ENCODE measurements around the gene PMAIP1. TPM values are rescaled to one million over a fixed set of nuclear protein-coding genes. Genes with fewer than 3 reads are reported as not detected.

The PMAIP1 gene
- total RNA-seq, 2 donors from 2014 or later: 1.8 to 2.6 TPM

- intact Hi-C loops (cut with DNase I, micrococcal nuclease): no loop called here
- ATAC-seq (no peak), DNase-seq (no peak)
These were observed 9.0 kb downstream of the PMAIP1 start for GRCh38 chr18:59908799-59909198.

- ATAC-seq (no peak), DNase-seq (no peak)
- intact Hi-C loops (cut with DNase I, micrococcal nuclease): no loop called here
These were observed 9.7 kb downstream of the PMAIP1 start for GRCh38 chr18:59909289-59910036.

DNA sequence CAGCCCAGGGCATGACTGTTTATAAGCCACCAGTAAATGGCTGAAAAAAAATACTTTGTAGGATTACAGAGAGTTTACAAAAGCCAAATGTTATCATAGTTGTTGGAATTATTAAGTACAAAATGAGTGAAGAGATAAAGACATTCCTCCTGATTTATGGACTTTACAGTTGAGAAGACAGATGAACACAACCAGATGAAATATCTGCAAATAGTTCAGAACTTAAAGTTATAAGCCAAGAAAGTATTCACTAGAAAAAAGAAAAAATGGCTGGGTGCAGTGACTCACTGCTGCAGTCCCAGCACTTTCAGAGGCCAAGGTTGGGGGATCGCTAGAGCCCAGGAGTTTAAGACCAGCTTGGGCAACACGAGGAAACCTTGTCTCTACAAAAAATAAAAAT, 11.2 kb downstream of the PMAIP1 start:
- DNase-seq (no peak), ATAC-seq (no peak)
- intact Hi-C loops (cut with DNase I, micrococcal nuclease): no loop called here

DNA sequence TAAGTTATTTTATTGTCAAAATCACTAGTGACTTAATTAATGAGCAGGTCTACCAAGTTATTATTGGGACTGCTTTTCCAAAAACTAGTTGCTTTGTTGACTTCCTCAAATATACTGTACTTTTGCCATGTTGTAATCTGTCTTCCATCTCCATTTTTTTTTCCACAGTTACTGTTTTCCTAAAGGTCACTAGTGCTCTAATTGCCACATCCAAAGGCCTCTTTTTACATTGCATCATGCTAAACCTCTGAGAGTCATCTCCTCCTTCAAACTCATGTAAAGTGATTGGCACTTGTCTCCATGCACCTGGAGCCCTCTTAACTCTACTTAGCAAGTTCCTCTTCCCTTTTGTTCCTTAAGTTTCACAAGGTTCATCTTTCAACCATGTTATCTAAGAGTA, 11.8 kb downstream of the PMAIP1 start:
- intact Hi-C loops (cut with DNase I, micrococcal nuclease): no loop called here
- ATAC-seq (no peak), DNase-seq (no peak)

- intact Hi-C loops (cut with DNase I, micrococcal nuclease): no loop called here
- DNase-seq: no peak
- no peak for ATAC-seq
These were observed 12.3 kb downstream of the PMAIP1 start for GRCh38 chr18:59912007-59912550.

DNA sequence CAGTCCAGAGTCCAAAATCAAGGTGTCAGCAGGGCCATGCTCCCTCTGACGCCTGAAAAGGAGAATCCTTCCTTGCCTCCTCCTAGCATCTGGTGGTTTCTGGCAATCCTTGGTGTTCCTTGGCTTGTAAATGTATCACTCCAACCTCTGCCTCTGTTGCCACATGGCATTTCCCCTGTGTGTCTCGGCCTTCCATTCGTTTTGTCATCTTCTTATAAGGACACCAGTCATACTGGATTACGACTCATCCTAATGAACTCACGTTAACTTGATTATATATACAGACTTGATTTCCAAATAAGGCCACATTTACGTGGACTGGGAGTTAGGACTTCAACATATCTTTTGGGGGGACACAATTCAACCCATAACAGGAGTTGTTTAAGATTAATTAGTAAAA, 15.8 kb downstream of the PMAIP1 start:
- ATAC-seq (no peak), DNase-seq (no peak)
- intact Hi-C loops (cut with DNase I, micrococcal nuclease): no loop called here

- DNase-seq (no peak), ATAC-seq (no peak)
- intact Hi-C loops (cut with DNase I, micrococcal nuclease): no loop called here
These were observed 16.9 kb downstream of the PMAIP1 start for GRCh38 chr18:59916746-59917145.

DNA sequence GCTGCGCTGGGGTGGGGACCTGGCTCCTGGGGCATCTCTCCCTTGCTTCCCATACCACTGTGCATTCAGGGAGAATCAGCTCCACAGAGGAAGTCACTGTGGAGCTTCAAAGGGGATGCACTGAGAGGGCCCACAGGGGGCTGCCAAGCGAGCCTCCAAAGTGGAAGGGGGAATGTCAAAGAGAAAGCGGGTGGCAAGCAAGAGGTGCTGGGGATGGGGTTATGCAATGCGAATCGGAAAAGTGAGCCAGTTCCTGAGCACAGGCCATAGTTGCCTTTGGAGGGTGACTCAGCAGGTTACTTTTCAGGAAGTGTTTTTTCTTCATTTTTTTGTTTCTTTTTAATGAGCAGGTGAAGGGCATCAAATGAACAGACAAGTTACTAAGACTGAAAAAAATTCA, 17.6 kb downstream of the PMAIP1 start:
- ATAC-seq: no peak
- no peak for DNase-seq
- intact Hi-C loops (cut with DNase I, micrococcal nuclease): no loop called here

GRCh38 chr18:59918320-59918755, 18.5 kb downstream of the PMAIP1 start:
- DNase-seq (peak; percentile 36 to 54), ATAC-seq (peak; percentile 82)
- intact Hi-C loops (cut with DNase I, micrococcal nuclease): no loop called here

GRCh38 chr18:59918997-59919396, 19.2 kb downstream of the PMAIP1 start:
- no peak for ATAC-seq
- intact Hi-C loops (cut with DNase I, micrococcal nuclease): no loop called here

DNA sequence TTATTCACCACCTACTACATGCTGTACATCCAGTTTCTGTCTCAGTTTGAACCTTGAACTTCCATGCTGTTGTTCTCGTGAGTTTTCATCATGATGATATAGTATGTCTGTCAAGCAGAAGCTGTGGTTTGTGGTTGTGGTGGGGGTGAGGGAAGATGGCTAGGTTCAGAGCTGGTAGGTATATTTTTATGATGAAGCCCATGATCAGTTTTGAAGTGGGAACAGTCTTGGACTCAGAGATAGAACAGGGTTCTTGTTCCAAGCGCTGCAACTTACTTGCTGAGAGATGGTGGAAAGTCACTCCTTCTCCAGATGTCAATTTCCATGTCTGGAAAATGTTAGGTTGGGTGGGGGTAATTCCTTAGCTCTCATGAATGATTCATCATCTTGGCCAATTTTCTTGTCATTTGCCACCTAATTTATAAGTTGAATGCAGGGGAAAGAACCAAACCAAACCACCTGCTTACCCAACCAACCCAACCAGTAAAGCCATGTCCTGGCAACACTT, 21.6 kb downstream of the PMAIP1 start:
- DNase-seq (no peak), ATAC-seq (no peak)
- intact Hi-C loops (cut with DNase I, micrococcal nuclease): no loop called here

More at GRCh38 chr18:59918997-59919396, 19.2 kb downstream of the PMAIP1 start:
- DNase-seq: no peak

DNA sequence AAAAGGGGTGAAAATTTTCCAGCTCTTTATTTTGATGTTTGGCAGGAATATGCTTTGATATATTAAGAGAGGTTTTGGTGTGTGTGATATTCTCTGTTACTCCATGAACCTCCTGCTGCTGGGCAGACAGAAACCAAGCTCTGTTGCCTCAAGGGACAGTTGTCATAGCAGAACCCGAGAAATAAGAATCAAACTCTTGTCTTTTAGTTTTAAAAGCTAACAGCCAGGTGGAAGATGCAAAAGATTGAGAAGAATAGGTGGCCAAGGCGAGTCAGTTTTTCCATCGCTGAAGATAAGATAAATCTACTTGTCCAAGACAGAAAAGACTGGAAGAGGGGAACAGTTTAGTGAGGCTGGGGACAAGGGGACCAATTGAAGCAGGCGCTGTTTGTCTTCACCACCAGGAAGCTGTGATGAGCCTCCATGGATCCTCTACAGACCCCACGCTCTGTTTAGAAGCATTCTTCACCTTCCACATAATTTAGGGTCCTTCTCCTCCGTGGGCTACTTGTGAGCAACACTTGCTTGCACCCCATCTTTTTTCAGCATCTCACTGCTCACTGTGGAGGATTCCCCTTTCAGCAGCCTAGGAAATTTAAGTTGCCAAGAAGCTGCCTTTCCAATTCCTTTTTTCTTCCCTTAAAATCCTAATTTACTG, 23.9 kb downstream of the PMAIP1 start:
- DNase-seq (no peak), ATAC-seq (no peak)
- intact Hi-C loops (cut with DNase I, micrococcal nuclease): no loop called here

DNA sequence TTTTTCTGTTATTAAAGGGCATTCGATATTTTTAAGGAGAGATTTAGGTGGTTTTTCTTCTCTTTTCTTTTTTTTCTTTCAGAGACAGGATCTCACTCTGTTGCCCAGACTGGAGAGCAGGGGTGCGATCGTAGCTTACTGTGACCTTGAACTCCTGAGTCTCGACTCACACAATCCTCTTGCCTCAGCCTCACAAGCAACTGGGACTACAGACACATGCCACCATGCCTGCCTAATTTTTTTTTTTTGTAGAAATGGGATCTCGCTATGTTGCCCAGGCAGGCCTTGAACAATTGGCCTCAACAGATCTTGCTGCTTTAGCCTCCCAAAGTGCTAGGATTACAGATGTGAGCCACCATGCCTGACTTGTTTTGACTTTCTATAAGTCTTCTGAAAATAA, 26.3 kb downstream of the PMAIP1 start:
- intact Hi-C loops (cut with DNase I, micrococcal nuclease): no loop called here
- no peak for ATAC-seq
- DNase-seq: no peak

DNA sequence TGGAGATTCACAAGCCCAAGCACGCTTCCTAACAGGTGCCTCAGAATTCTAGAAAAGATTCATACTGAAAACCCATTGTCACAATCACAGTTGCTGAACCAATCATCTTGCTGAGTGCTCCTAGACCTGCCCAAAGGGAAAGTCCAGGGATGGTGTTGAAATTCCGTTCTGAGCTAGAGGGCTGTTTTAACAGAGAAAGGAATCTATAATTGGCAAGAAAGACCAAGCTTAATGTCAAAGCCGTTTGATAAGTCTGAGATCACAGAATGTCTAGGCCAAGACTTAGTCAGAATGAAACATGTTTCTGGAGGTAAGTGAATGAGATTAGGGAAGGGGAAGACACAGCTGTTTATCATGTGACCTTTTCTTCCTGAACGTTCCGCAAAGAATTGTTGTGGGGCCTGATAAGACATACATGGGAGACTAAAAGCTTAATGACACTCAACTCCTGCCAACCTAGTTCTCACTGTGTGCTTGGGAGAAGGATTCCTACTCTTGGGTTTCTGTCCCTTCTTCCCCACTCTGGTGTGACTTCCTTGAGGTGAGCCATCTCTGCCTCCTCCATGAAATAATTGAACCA, 27.5 kb downstream of the PMAIP1 start:
- intact Hi-C loops (cut with DNase I, micrococcal nuclease): no loop called here
- ATAC-seq: no peak
- DNase-seq: no peak

DNA sequence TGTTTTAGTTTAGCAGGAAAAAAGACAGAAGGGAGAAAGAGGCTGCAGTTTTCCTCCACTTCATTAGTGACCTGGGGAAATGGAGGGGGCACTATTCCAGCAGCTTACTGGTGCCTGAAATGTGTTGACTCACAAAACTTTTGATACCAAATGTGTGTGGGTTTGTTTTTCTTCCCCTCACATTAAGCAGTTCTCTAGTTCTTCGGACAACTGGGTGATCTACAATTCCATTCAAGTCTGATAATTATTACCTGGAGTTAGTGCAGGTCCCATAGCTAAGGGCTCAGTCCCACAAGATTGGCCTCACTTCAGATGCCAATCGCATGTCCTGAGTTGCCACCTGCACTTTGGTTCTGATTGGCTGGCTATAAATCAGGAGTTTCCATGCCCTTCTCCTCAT, 28.4 kb downstream of the PMAIP1 start:
- ATAC-seq: no peak
- intact Hi-C loops (cut with DNase I, micrococcal nuclease): no loop called here
- no peak for DNase-seq

DNA sequence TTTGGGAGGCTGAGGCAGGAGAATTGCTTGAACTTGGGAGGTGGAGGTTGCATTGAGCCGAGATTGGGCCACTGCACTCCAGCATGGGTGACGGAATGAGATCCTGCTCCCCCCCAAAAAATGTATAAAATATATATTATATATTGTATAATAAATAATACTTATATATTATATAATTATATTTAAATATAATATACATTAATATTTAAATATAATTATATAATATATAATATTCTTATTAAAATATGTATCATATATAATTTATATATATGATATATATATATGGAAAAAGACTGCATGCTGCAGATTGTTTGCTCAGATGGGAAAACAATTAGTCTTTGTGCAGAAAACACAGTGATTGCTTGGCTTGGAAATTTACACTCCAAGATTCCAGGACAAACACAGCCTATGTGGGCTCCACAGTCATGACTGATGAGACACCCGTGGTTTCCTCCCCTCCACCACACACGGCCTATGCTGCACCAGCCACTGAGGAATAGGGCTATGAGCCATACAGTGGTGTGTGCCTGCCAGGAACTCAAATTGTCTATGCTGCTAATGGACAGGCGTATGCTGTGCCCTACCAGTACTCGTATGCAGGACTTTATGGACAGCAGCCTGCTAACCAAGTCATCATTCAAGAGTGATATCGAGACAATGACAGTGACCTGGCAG, 30.0 kb downstream of the PMAIP1 start:
- ATAC-seq (no peak), DNase-seq (no peak)

DNA sequence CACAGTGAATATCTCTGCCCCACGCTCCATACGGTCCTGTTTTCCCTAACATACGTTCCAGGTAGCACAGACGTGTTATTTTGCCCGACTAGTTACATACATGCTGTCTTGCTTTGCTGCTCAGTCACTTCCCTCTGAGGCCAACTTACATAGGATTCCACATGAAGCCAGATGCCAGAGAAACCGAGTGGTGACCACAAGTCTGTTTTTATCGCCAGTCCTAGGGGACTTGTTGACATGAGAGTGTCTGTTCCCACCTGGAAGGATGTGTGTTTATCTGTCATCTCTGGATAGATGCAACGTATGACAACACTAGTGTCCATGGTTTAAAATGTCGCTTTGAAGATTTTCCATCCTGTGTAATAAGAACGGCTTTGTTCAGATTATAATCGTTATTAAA, 32.6 kb downstream of the PMAIP1 start:
- intact Hi-C loops (cut with DNase I, micrococcal nuclease): no loop called here
- ATAC-seq (no peak), DNase-seq (no peak)

More for the DNA sequence above, 30.0 kb downstream of the PMAIP1 start:
- intact Hi-C loops (cut with DNase I, micrococcal nuclease): no loop called here

GRCh38 chr18:59938676-59939075, 38.9 kb downstream of the PMAIP1 start:
- no peak for ATAC-seq
- DNase-seq: no peak
- intact Hi-C loops (cut with DNase I, micrococcal nuclease): no loop called here

- DNase-seq (no peak), ATAC-seq (no peak)
- intact Hi-C loops (cut with DNase I, micrococcal nuclease): no loop called here
These were observed 39.3 kb downstream of the PMAIP1 start for GRCh38 chr18:59939127-59939526.

All from left colon (tissue), 2 donors.